Mucosa of stomach (tissue), 1 donor: Measurements from ENCODE around the gene UHRF2.
A peak's percentile ranks its signal among the peaks of the same experiment; 100 is the strongest.
"Not testable (repeated sequence)": the region's sequence is repeated elsewhere in the genome, so short reads cannot be mapped to it uniquely, and the experiment has no call there.

Experiments
- H3K27me3 ChIP-seq: one replicate; pipeline ENCODE4 v1.7.0; 2013; ENCODE audit warnings: mild to moderate bottlenecking, low read length; ENCODE audit not compliant: control insufficient read depth, insufficient read depth
- H3K36me3 ChIP-seq: one replicate; pipeline ENCODE4 v1.7.0; 2013; ENCODE audit warnings: low read length; ENCODE audit not compliant: control insufficient read depth, insufficient read depth
- H3K4me1 ChIP-seq: one replicate; pipeline ENCODE4 v1.7.0; 2013; ENCODE audit warnings: mild to moderate bottlenecking, low read length; ENCODE audit not compliant: control insufficient read depth, insufficient read depth
- H3K4me3 ChIP-seq: one replicate; pipeline ENCODE4 v1.7.0; 2013; ENCODE audit warnings: low read length
- H3K9ac ChIP-seq: one replicate; pipeline ENCODE4 v1.7.0; 2013; ENCODE audit warnings: mild to moderate bottlenecking, low read length, moderate library complexity
- H3K9me3 ChIP-seq: one replicate; pipeline ENCODE4 v1.7.0; 2013; ENCODE audit warnings: mild to moderate bottlenecking, low read length, moderate library complexity; ENCODE audit not compliant: control insufficient read depth
- donor health status: Pancreatic carcinoma.

The UHRF2 gene, protein sequence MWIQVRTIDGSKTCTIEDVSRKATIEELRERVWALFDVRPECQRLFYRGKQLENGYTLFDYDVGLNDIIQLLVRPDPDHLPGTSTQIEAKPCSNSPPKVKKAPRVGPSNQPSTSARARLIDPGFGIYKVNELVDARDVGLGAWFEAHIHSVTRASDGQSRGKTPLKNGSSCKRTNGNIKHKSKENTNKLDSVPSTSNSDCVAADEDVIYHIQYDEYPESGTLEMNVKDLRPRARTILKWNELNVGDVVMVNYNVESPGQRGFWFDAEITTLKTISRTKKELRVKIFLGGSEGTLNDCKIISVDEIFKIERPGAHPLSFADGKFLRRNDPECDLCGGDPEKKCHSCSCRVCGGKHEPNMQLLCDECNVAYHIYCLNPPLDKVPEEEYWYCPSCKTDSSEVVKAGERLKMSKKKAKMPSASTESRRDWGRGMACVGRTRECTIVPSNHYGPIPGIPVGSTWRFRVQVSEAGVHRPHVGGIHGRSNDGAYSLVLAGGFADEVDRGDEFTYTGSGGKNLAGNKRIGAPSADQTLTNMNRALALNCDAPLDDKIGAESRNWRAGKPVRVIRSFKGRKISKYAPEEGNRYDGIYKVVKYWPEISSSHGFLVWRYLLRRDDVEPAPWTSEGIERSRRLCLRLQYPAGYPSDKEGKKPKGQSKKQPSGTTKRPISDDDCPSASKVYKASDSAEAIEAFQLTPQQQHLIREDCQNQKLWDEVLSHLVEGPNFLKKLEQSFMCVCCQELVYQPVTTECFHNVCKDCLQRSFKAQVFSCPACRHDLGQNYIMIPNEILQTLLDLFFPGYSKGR

GRCh38 chr9:6412487-6413364 lies at the start of gene UHRF2:
Gene UHRF2 (plus strand): TSS chr9:6413199. CDS start chr9:6413491, 292 bp downstream.
- Histone ChIP-seq H3K27me3 (no peaks in the 10 kb centered on the region), H3K9me3 (no peaks in the 10 kb centered on the region), H3K4me3 (peak within 1 kb of the TSS; percentile 75), H3K4me1 (no peaks in the 10 kb centered on the region), H3K9ac (peak within 1 kb of the TSS; percentile 89), H3K36me3 (no peaks in the 10 kb centered on the region)

DNA sequence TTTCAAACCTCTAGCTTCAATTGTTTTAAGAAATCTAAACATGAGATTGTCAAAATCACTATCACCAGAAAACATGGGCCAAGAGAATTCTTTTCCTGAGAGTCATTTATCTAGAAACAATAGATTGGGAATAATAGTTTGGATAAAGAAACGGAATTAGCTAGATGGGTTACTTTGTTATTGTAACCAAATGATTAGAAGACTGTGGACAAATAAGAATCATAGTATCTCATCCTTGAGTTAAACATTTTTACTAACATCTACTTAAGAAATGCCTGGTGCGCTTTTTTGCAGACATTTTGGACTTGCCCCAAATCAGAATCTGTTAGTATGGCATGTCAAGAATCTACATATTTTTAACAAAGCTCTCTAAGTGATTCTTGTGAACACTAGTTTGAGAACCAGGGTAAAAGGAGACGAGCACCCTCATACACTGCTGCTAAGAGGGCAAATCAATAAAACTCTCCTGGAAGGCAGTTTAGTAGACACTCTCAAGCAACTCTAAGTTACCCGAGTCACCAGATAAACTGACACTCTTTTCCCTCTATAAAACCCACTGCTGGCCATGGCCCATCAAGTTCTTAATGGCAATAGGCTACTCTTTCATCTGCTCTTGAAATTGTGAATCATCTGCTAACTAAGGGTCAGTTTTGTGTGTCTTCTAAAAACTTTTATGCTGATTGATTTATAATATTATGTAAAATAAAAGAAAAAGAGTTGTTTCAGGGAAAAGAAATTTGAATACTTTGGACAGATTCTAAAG lies 45.7 kb upstream of the UHRF2 start:
- no peaks in the 10 kb centered on the region for H3K36me3 ChIP-seq
- peaks cover 6% of the 10 kb centered on the region for H3K4me1 ChIP-seq

GRCh38 chr9:6368831-6369230 lies 44.2 kb upstream of the UHRF2 start:
- H3K9ac ChIP-seq = no peak overlapping the region
- H3K4me3 ChIP-seq = no peak overlapping the region
- no peaks in the 10 kb centered on the region for H3K27me3 ChIP-seq
- no peaks in the 10 kb centered on the region for H3K36me3 ChIP-seq
- H3K4me1 ChIP-seq = peaks cover 6% of the 10 kb centered on the region
- H3K9me3 ChIP-seq = no peaks in the 10 kb centered on the region

More for the DNA sequence above, 45.7 kb upstream of the UHRF2 start:
- H3K9ac ChIP-seq = no peak overlapping the region
- H3K27me3 ChIP-seq = no peaks in the 10 kb centered on the region
- H3K9me3 ChIP-seq = no peaks in the 10 kb centered on the region
- H3K4me3 ChIP-seq = no peak overlapping the region

- not testable (repeated sequence) for H3K4me1 ChIP-seq, H3K36me3 ChIP-seq, H3K9ac ChIP-seq, H3K4me3 ChIP-seq, H3K9me3 ChIP-seq, H3K27me3 ChIP-seq
Observed at GRCh38 chr9:6381477-6382012, 31.5 kb upstream of the UHRF2 start.

- H3K9me3 ChIP-seq = no peaks in the 10 kb centered on the region
- H3K27me3 ChIP-seq = no peaks in the 10 kb centered on the region
- H3K36me3 ChIP-seq = no peaks in the 10 kb centered on the region
- no peaks in the 10 kb centered on the region for H3K4me1 ChIP-seq
- no peak overlapping the region for H3K4me3 ChIP-seq
- no peak overlapping the region for H3K9ac ChIP-seq
Observed at GRCh38 chr9:6382681-6383080, 30.3 kb upstream of the UHRF2 start.

GRCh38 chr9:6383551-6384225 lies 29.3 kb upstream of the UHRF2 start:
- Histone ChIP-seq H3K9me3 (no peaks in the 10 kb centered on the region), H3K36me3 (no peaks in the 10 kb centered on the region), H3K9ac (peak overlapping the region; percentile 2), H3K4me3 (no peak overlapping the region), H3K4me1 (no peaks in the 10 kb centered on the region), H3K27me3 (no peaks in the 10 kb centered on the region)

GRCh38 chr9:6384732-6385131 lies 28.3 kb upstream of the UHRF2 start:
- H3K9me3 ChIP-seq = no peaks in the 10 kb centered on the region
- no peak overlapping the region for H3K4me3 ChIP-seq
- no peaks in the 10 kb centered on the region for H3K27me3 ChIP-seq
- no peaks in the 10 kb centered on the region for H3K36me3 ChIP-seq
- no peak overlapping the region for H3K9ac ChIP-seq
- no peaks in the 10 kb centered on the region for H3K4me1 ChIP-seq

DNA sequence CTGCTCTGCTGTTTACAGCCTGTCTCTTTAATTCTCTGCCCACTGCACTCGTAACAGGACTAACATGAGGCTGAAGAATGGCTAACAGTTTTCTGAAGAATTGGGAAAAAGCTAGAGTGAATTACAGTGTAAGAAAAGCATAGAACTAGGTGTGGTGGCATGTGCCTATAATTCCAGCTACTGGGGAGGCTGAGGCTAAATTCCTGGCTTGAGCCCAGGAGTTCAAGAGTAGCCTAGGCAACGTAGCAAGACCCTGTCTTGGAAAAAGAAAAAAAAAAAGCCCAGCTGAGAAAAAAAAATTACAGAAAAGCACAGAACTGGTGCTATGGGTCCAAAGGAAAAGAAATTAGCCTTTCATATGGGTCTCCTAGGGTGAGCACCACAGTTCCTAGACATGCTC lies 13.9 kb upstream of the UHRF2 start:
- H3K4me1 ChIP-seq = no peaks in the 10 kb centered on the region
- H3K27me3 ChIP-seq = no peaks in the 10 kb centered on the region

DNA sequence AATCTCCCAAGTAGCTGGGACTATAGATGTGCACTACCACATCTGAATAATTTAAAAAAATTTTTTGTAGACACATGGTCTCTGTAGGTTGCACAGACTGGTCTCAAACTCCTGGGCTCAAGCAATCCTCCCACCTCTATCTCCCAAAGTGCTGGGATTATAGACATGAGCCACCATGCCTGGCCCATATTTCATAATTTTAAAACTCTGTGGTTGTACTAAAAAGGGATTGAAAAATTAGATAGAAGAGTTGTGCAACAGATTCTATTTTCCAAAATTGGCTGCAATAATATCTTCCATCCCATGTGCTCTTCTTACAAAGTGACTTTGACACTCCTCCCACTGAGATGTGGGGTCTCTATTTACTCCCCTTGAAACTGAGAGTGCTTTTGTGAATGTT lies 7.6 kb upstream of the UHRF2 start:
- no peaks in the 10 kb centered on the region for H3K4me1 ChIP-seq
- no peak overlapping the region for H3K4me3 ChIP-seq
- no peaks in the 10 kb centered on the region for H3K27me3 ChIP-seq
- H3K9ac ChIP-seq = no peak overlapping the region
- no peaks in the 10 kb centered on the region for H3K9me3 ChIP-seq
- H3K36me3 ChIP-seq = no peaks in the 10 kb centered on the region

More for the DNA sequence above, 13.9 kb upstream of the UHRF2 start:
- Histone ChIP-seq H3K4me3 (no peak overlapping the region), H3K9ac (no peak overlapping the region), H3K9me3 (no peaks in the 10 kb centered on the region), H3K36me3 (no peaks in the 10 kb centered on the region)

DNA sequence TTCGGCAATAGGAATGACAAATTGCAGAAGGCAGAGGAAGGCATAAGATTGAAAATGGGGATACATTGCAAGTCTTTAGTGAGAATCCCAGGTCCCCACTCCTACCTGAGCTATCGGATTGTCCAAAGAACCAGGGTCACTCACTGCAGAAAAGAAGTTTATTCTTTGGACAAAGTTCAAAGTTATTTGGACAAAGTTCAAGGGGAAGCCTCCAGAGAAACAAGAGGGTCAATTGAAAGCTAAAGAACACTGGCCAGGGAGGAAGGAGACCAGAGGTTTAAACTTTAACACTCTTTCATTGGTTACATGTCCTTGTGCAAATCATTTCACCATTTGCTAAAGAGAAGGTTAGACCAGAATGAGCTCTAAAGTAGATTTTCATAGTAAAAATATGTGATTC lies 5.2 kb upstream of the UHRF2 start:
- no peaks in the 10 kb centered on the region for H3K4me1 ChIP-seq
- no peaks in the 10 kb centered on the region for H3K27me3 ChIP-seq
- no peak overlapping the region for H3K9ac ChIP-seq
- no peak overlapping the region for H3K4me3 ChIP-seq
- H3K36me3 ChIP-seq = no peaks in the 10 kb centered on the region
- no peaks in the 10 kb centered on the region for H3K9me3 ChIP-seq

- Histone ChIP-seq H3K4me3 (no peak overlapping the region), H3K4me1 (no peaks in the 10 kb centered on the region), H3K27me3 (no peaks in the 10 kb centered on the region), H3K9ac (no peak overlapping the region), H3K36me3 (no peaks in the 10 kb centered on the region), H3K9me3 (no peaks in the 10 kb centered on the region)
Observed at GRCh38 chr9:6408320-6408719, 4.7 kb upstream of the UHRF2 start.
